Measurements from ENCODE around the gene NF2.

GRCh38 chr22:29689206-29689879 is 85.9 kb downstream of the NF2 start:
- no peak for TF ChIP-seq CTCF (IDR thresholded peaks at IDR 0.05)
- no peak for TF ChIP-seq POLR2A (IDR thresholded peaks at IDR 0.05)
